Osteoblast (primary cell): Measurements from ENCODE around the gene CCDC124. TPM values are rescaled to one million over a fixed set of nuclear protein-coding genes. Genes with fewer than 3 reads are reported as not detected.
"Not testable (repeated sequence)": the region's sequence is repeated elsewhere in the genome, so short reads cannot be mapped to it uniquely, and the experiment has no call there.

Experiments
- DNase-seq: peaks from one replicate; pipeline ENCODE4 v3.0.0; 2011; ENCODE audit warnings: low spot score, mixed read lengths; ENCODE audit not compliant: insufficient read length; ENCODE audit errors: missing footprints
- H2AFZ ChIP-seq: 2 replicates; pipeline ENCODE4 v1.6.0; 2011; ENCODE audit warnings: mild to moderate bottlenecking, low read length
- H3K27ac ChIP-seq: 2 replicates; pipeline ENCODE4 v1.5.1; 2011; ENCODE audit warnings: mild to moderate bottlenecking, low read depth, low read length, moderate library complexity
- H3K27me3 ChIP-seq: 2 replicates; pipeline ENCODE4 v1.6.0; 2012; ENCODE audit warnings: mild to moderate bottlenecking, control low read depth, inconsistent platforms, low read length, moderate library complexity; ENCODE audit not compliant: insufficient read depth
- H3K36me3 ChIP-seq: 2 replicates; pipeline ENCODE4 v1.5.1; 2011; ENCODE audit warnings: mild to moderate bottlenecking, low read length, control low read depth, moderate library complexity; ENCODE audit not compliant: insufficient read depth
- H3K4me1 ChIP-seq: 2 replicates; pipeline ENCODE4 v1.5.1; 2011; ENCODE audit warnings: mild to moderate bottlenecking, low read length, control low read depth, moderate library complexity; ENCODE audit not compliant: insufficient read depth
- H3K4me2 ChIP-seq: 2 replicates; pipeline ENCODE4 v1.6.0; 2011; ENCODE audit warnings: mild to moderate bottlenecking, low read length; ENCODE audit not compliant: insufficient read depth
- H3K4me3 ChIP-seq: fragments of 200-600 bp; sonication (generic); 3 replicates; pipeline ENCODE4 v1.5.1; 2012; ENCODE audit warnings: mild to moderate bottlenecking, low read length, inconsistent platforms; ENCODE audit not compliant: insufficient read depth
- H3K79me2 ChIP-seq: 2 replicates; pipeline ENCODE4 v1.6.0; 2012; ENCODE audit warnings: mild to moderate bottlenecking, low read length, control low read depth, inconsistent platforms; ENCODE audit not compliant: insufficient read depth
- H3K9me3 ChIP-seq: 2 replicates; pipeline ENCODE4 v1.5.1; 2011; ENCODE audit warnings: low read depth, low read length, control low read depth
- H4K20me1 ChIP-seq: 2 replicates; pipeline ENCODE4 v1.6.0; 2012; ENCODE audit warnings: mild to moderate bottlenecking, low read length, control low read depth; ENCODE audit not compliant: insufficient read depth
- CTCF ChIP-seq: IDR thresholded peaks from 2 replicates; pipeline ENCODE4 v1.5.1; 2011; ENCODE audit warnings: mild to moderate bottlenecking, low read depth, low read length, moderate library complexity; ENCODE audit errors: extremely low read depth
- total RNA-seq: library from RNA; depleted of rRNA; stranded (reverse); fragments of >200 nt; gene quantifications from 2 replicates; pipeline ENCODE4 v1.2.3, GENCODE V29; 2012

CCDC124 gene
- 15.9 and 21.5 TPM in 2 replicates for total RNA-seq

GRCh38 chr19:17932485-17933338 is at the start of gene CCDC124:
Gene CCDC124, plus strand, starts transcription at chr19:17933015. Its CDS starts 3,406 bp downstream, at chr19:17936421.
- peak within 1 kb of the TSS; percentile 95 for H3K4me3 ChIP-seq
- H3K4me1 ChIP-seq = peaks cover 16% of the 10 kb centered on the region
- DNase-seq = peak; percentile 99
- H2AFZ ChIP-seq = peak within 1 kb of the TSS; percentile 99
- H3K79me2 ChIP-seq = peaks cover 17% of the 10 kb centered on the region
- no peaks in the 10 kb centered on the region for H4K20me1 ChIP-seq
- no peaks in the 10 kb centered on the region for H3K27me3 ChIP-seq
- H3K27ac ChIP-seq = peak within 1 kb of the TSS; percentile 98
- H3K9me3 ChIP-seq = no peaks in the 10 kb centered on the region
- H3K36me3 ChIP-seq = no peaks in the 10 kb centered on the region
- H3K4me2 ChIP-seq = peak within 1 kb of the TSS; percentile 90
- TF ChIP-seq CTCF = peak; percentile 92

- Histone ChIP-seq H3K4me3 (no peak overlapping the region), H3K79me2 (no peaks in the 10 kb centered on the region), H3K36me3 (no peaks in the 10 kb centered on the region), H3K4me1 (no peaks in the 10 kb centered on the region), H2AFZ (no peak overlapping the region), H3K4me2 (no peak overlapping the region), H3K27me3 (no peaks in the 10 kb centered on the region), H4K20me1 (no peaks in the 10 kb centered on the region), H3K9me3 (no peaks in the 10 kb centered on the region), H3K27ac (no peak overlapping the region)
- peak; percentile 61 for DNase-seq
- TF ChIP-seq CTCF = no peak
Measured at GRCh38 chr19:17883627-17884410, 49.0 kb upstream of the CCDC124 start.

- Histone ChIP-seq H3K4me2 (no peak overlapping the region), H2AFZ (no peak overlapping the region), H3K27ac (no peak overlapping the region), H3K4me3 (no peak overlapping the region), H3K36me3 (no peaks in the 10 kb centered on the region), H3K4me1 (no peaks in the 10 kb centered on the region), H3K27me3 (no peaks in the 10 kb centered on the region), H3K9me3 (no peaks in the 10 kb centered on the region), H4K20me1 (no peaks in the 10 kb centered on the region), H3K79me2 (no peaks in the 10 kb centered on the region)
- no peak for TF ChIP-seq CTCF
- DNase-seq = no peak
Measured at GRCh38 chr19:17886515-17886914, 46.3 kb upstream of the CCDC124 start.

GRCh38 chr19:17887221-17887620 is 45.6 kb upstream of the CCDC124 start:
- not testable (repeated sequence) for H3K9me3 ChIP-seq, H3K27me3 ChIP-seq, H3K36me3 ChIP-seq, H2AFZ ChIP-seq, H3K4me3 ChIP-seq, H3K79me2 ChIP-seq, DNase-seq, H3K4me1 ChIP-seq, H4K20me1 ChIP-seq, H3K27ac ChIP-seq, H3K4me2 ChIP-seq
